IPS-NIHi7 (cell line): ENCODE measurements around the gene REX1BD.

Experiments
- DNase-seq: peaks from one replicate; pipeline ENCODE4 v3.0.0; 2012; ENCODE audit warnings: mixed read lengths; ENCODE audit errors: extremely low spot score

The REX1BD gene

GRCh38 chr19:18613589-18614234 lies 25.1 kb downstream of the REX1BD start:
- no peak for DNase-seq

- no peak for DNase-seq
Observed at GRCh38 chr19:18616023-18616422, 27.4 kb downstream of the REX1BD start.

GRCh38 chr19:18617562-18617961 lies 29.0 kb downstream of the REX1BD start:
- DNase-seq = no peak

GRCh38 chr19:18618236-18618635 lies 29.6 kb downstream of the REX1BD start:
- no peak for DNase-seq

- no peak for DNase-seq
Observed at GRCh38 chr19:18620311-18620710, 31.7 kb downstream of the REX1BD start.

- DNase-seq = no peak
Observed at GRCh38 chr19:18620902-18621301, 32.3 kb downstream of the REX1BD start.

GRCh38 chr19:18626906-18627305 lies 38.3 kb downstream of the REX1BD start:
- DNase-seq = no peak

- no peak for DNase-seq
Observed at GRCh38 chr19:18629166-18630088, 40.8 kb downstream of the REX1BD start.

GRCh38 chr19:18633321-18633720 lies 44.7 kb downstream of the REX1BD start:
- DNase-seq = no peak

- DNase-seq = no peak
Observed at GRCh38 chr19:18634612-18635297, 46.2 kb downstream of the REX1BD start.

GRCh38 chr19:18635831-18636182 lies 47.2 kb downstream of the REX1BD start:
- no peak for DNase-seq

GRCh38 chr19:18636183-18636968 lies 47.8 kb downstream of the REX1BD start:
- peak; percentile 97 for DNase-seq

- DNase-seq = no peak
Observed at GRCh38 chr19:18636969-18637629, 48.5 kb downstream of the REX1BD start, which contains the start of gene KLHL26. TSS of gene KLHL26 (plus strand) at chr19:18637028. CDS start at chr19:18637055, 27 bp downstream.

GRCh38 chr19:18637673-18638630 lies 49.4 kb downstream of the REX1BD start:
- DNase-seq = no peak

- DNase-seq = no peak
Observed at GRCh38 chr19:18639706-18640243, 51.2 kb downstream of the REX1BD start.
